B cell (primary cell): ENCODE measurements around the gene OMA1. TPM values are rescaled to one million over a fixed set of nuclear protein-coding genes. Genes with fewer than 3 reads are reported as not detected.

Experiments
- ATAC-seq: fragments of 200-7000 bp; cut with Tn5 transposase; one replicate; pipeline ENCODE4 v1.10.0; 2021; ENCODE audit warnings: low read depth, mild to moderate bottlenecking, moderate number of reproducible peaks, moderate library complexity
- CTCF ChIA-PET: fragments of 350-600 bp; sonication (Branson Sonifier 250); formaldehyde crosslinking; loops from one replicate; lab custom pipeline; 2021; ENCODE audit warnings: antibody characterized with exemption, inconsistent platforms; lab: Charles Lee
- POLR2A ChIA-PET: fragments of 350-600 bp; sonication (Branson Sonifier 250); formaldehyde crosslinking; loops from one replicate; lab custom pipeline; 2021; ENCODE audit warnings: antibody characterized with exemption; lab: Charles Lee
- DNase-seq: peaks from one replicate; pipeline ENCODE4 v3.0.0; 2013
- H2AFZ ChIP-seq: 2 replicates; pipeline ENCODE4 v1.6.1; 2012; ENCODE audit warnings: mild to moderate bottlenecking, low read depth, low read length; ENCODE audit not compliant: insufficient read depth, poor library complexity, severe bottlenecking
- H3K27ac ChIP-seq, 2 donors: 1 replicate in 1 of 2; 2 replicates in 1 of 2; pipeline ENCODE4 v1.5.1; 2012 to 2013; ENCODE audit warnings: low read length in 2 of 2, mild to moderate bottlenecking in 2 of 2, moderate library complexity in 1 of 2
- H3K27me3 ChIP-seq, 4 experiments: fragments of 200-600 bp in 1 of 4; sonication (generic) in 1 of 4; replicated peaks in 1 of 4; 1 replicate in 2 of 4; 2 replicates in 2 of 4; pipeline versions ENCODE4 v1.6.1 to v1.7.0; 2013 to 2016; ENCODE audit warnings: low read length in 3 of 4, mild to moderate bottlenecking in 2 of 4, mixed read lengths in 1 of 4, moderate library complexity in 1 of 4; ENCODE audit not compliant: insufficient read depth in 4 of 4, control insufficient read depth in 3 of 4; ENCODE audit errors: control extremely low read depth in 1 of 4
- H3K36me3 ChIP-seq, 2 experiments: replicated peaks in 1 of 2; 1 replicate in 1 of 2; 2 replicates in 1 of 2; pipeline versions ENCODE4 v1.6.1 to v1.7.1; 2013; ENCODE audit warnings: low read length in 1 of 2; ENCODE audit not compliant: insufficient read depth in 2 of 2, control insufficient read depth in 1 of 2; ENCODE audit errors: control extremely low read depth in 1 of 2, extremely low read depth in 1 of 2
- H3K4me1 ChIP-seq, 2 donors: fragments of 200-600 bp in 1 of 2; sonication (generic) in 1 of 2; 1 replicate in 1 of 2; 2 replicates in 1 of 2; pipeline versions ENCODE4 v1.5.1 to v1.6.1; 2013 to 2017; ENCODE audit warnings: low read length in 2 of 2; ENCODE audit not compliant: control insufficient read depth in 2 of 2, insufficient read depth in 2 of 2
- H3K4me2 ChIP-seq: replicated peaks from 2 replicates; pipeline ENCODE3; 2012; ENCODE audit warnings: mild to moderate bottlenecking, low read depth, low read length; ENCODE audit not compliant: poor library complexity, severe bottlenecking
- H3K4me3 ChIP-seq, 5 experiments: fragments of 200-600 bp in 1 of 5; sonication (generic) in 1 of 5; 1 replicate in 3 of 5; 2 replicates in 2 of 5; pipeline versions ENCODE4 v1.5.1 to v1.7.0; 2011 to 2016; ENCODE audit warnings: low read length in 4 of 5, mild to moderate bottlenecking in 4 of 5, low read depth in 2 of 5, control low read depth in 1 of 5, moderate library complexity in 1 of 5; ENCODE audit not compliant: insufficient read depth in 1 of 5; ENCODE audit errors: control extremely low read depth in 1 of 5, extremely low read depth in 1 of 5
- H3K79me2 ChIP-seq: fragments of 200-600 bp; sonication (generic); one replicate; pipeline ENCODE4 v1.6.0; 2016; ENCODE audit warnings: low read length; ENCODE audit not compliant: control insufficient read depth, insufficient read depth
- H3K9ac ChIP-seq: fragments of 200-600 bp; sonication (generic); 2 replicates; pipeline ENCODE4 v1.6.1; 2017; ENCODE audit warnings: mild to moderate bottlenecking, low read length, moderate library complexity
- H3K9me3 ChIP-seq, 3 donors: one replicate each; pipeline versions ENCODE4 v1.6.1 to v1.7.1; 2013; ENCODE audit warnings: low read length in 2 of 3; ENCODE audit not compliant: control insufficient read depth in 2 of 3, insufficient read depth in 1 of 3; ENCODE audit errors: control extremely low read depth in 1 of 3
- H4K20me1 ChIP-seq: 2 replicates; pipeline ENCODE4 v1.6.0; 2012; ENCODE audit warnings: mild to moderate bottlenecking, low read length; ENCODE audit not compliant: insufficient read depth, control insufficient read depth, poor library complexity, severe bottlenecking
- H3K27ac Mint-ChIP-seq: one replicate; pipeline ENCODE4 v1.8.0; 2021; ENCODE audit warnings: mixed read lengths
- H3K27me3 Mint-ChIP-seq: one replicate; pipeline ENCODE4 v1.8.0; 2021; ENCODE audit warnings: mixed read lengths
- H3K4me1 Mint-ChIP-seq: one replicate; pipeline ENCODE4 v1.8.0; 2021; ENCODE audit warnings: mixed read lengths
- H3K4me3 Mint-ChIP-seq: one replicate; pipeline ENCODE4 v1.8.0; 2021; ENCODE audit warnings: mixed read lengths
- H3K9me3 Mint-ChIP-seq: one replicate; pipeline ENCODE4 v1.8.0; 2022; ENCODE audit warnings: mixed read lengths; ENCODE audit not compliant: insufficient read depth
- CTCF ChIP-seq: fragments of 200-600 bp; IDR thresholded peaks from one replicate; pipeline ENCODE4 v1.8.0; 2022; ENCODE audit warnings: antibody characterized with exemption, mild to moderate bottlenecking
- EZH2 ChIP-seq: IDR thresholded peaks from 2 replicates; pipeline ENCODE4 v1.6.1; 2012; ENCODE audit warnings: borderline replicate concordance, low read depth, mild to moderate bottlenecking, moderate library complexity, low read length; ENCODE audit not compliant: insufficient read depth, poor library complexity, severe bottlenecking
- WGBS: methylation state at CpG from one replicate; pipeline ENCODE4 v1.1.5; 2013; ENCODE audit warnings: missing lambda C conversion rate; ENCODE audit not compliant: insufficient coverage; 5-methylcytosine and 5-hydroxymethylcytosine counted together
- intact Hi-C: fragments of 100-400 bp; cut with micrococcal nuclease; formaldehyde crosslinking; loops from one replicate; pipeline ENCODE4 v1.10.0; 2022
- polyA plus RNA-seq: library from polyadenylated mRNA; depleted of rRNA; stranded (reverse); fragments of >200 nt; gene quantifications from 2 replicates; pipeline ENCODE4 v1.2.3, GENCODE V29; 2012
- total RNA-seq, 2 donors: library from RNA; stranded (reverse); fragments of 120-200 nt in 1 of 2; gene quantifications; 1 replicate in 1 of 2; 2 replicates in 1 of 2; pipeline versions ENCODE4 v1.2.3 to v1.2.4, GENCODE V29; 2013 to 2022

Gene OMA1
- total and polyA plus RNA-seq, 2 donors (not counting 1 experiment from before 2014, with no cell fraction given) = 22.8 to 67.5 TPM

GRCh38 chr1:58524353-58524945, 22.1 kb downstream of the OMA1 start:
- intact Hi-C loops = no loop called here
- DNase-seq (no peak), ATAC-seq (no peak)
- 80% methylated on average over 2 of the region's 3 CpGs for WGBS
- H3K4me1 Mint-ChIP-seq = no peaks in the 10 kb centered on the region
- H3K79me2 ChIP-seq = no peaks in the 10 kb centered on the region
- peaks cover 7 to 17% of the 10 kb centered on the region in 2 experiments for H3K36me3 ChIP-seq
- ChIA-PET POLR2A (no interaction called here), CTCF (interaction anchor here (1.1 to 1.8 kb wide), 3 partner anchors 9 to 128 kb away, joined by 3 to 9 read pairs (median 6); no protein-coding TSS in a partner anchor)
- H4K20me1 ChIP-seq = no peaks in the 10 kb centered on the region
- H3K4me1 ChIP-seq = no peaks in the 10 kb centered on the region
- no peak overlapping the region for H3K4me3 Mint-ChIP-seq
- H3K9me3 Mint-ChIP-seq = no peaks in the 10 kb centered on the region
- H3K4me2 ChIP-seq = no peak overlapping the region
- TF ChIP-seq EZH2 = no peak
- TF ChIP-seq CTCF = no peak
- H3K27ac Mint-ChIP-seq = no peak overlapping the region
- no peaks in the 10 kb centered on the region for H3K27me3 ChIP-seq
- H3K27me3 Mint-ChIP-seq = no peaks in the 10 kb centered on the region
- no peak overlapping the region for H2AFZ ChIP-seq
- H3K9ac ChIP-seq = no peak overlapping the region
- H3K27ac ChIP-seq = no peak overlapping the region
- H3K4me3 ChIP-seq = no peak overlapping the region
- H3K9me3 ChIP-seq = no peaks in the 10 kb centered on the region

GRCh38 chr1:58515794-58516401, 30.6 kb downstream of the OMA1 start:
- peak overlapping the region; percentile 41 for H2AFZ ChIP-seq
- intact Hi-C loops = loop anchor here (1.0 to 5.0 kb wide), 4 partner anchors 30 to 1431 kb away; partner anchors contain the start of gene OMA1
- H3K9ac ChIP-seq = no peak overlapping the region
- H3K27me3 ChIP-seq = no peaks in the 10 kb centered on the region
- H3K9me3 Mint-ChIP-seq = peaks cover 2% of the 10 kb centered on the region
- no peaks in the 10 kb centered on the region for H3K27me3 Mint-ChIP-seq
- DNase-seq = peak; percentile 76
- no peaks in the 10 kb centered on the region for H3K4me1 Mint-ChIP-seq
- H3K27ac ChIP-seq = peak overlapping the region in 1 of 2 donors; percentile 9
- no peaks in the 10 kb centered on the region for H3K79me2 ChIP-seq
- H3K27ac Mint-ChIP-seq = peak overlapping the region; percentile 46
- ChIA-PET CTCF (interaction anchor here (0.7 to 7.6 kb wide), 30 partner anchors 9 to 1941 kb away, joined by 3 to 103 read pairs (median 6); partner anchors contain the start of gene OMA1), POLR2A (interaction anchor here (1.2 kb wide), 1 partner anchor 31 kb away, joined by 7 read pairs; the partner anchor contains the start of gene OMA1)
- peaks cover 3 to 26% of the 10 kb centered on the region in 2 experiments for H3K36me3 ChIP-seq
- peak; percentile 51 for ATAC-seq
- no peak overlapping the region for H3K4me3 Mint-ChIP-seq
- H4K20me1 ChIP-seq = no peaks in the 10 kb centered on the region
- H3K9me3 ChIP-seq = peaks cover 0 to 1% (median 0%) of the 10 kb centered on the region in 3 donors
- TF ChIP-seq EZH2 (no peak), CTCF (peak; percentile 90)
- no peak overlapping the region for H3K4me2 ChIP-seq
- no peak overlapping the region for H3K4me3 ChIP-seq
- no peaks in the 10 kb centered on the region for H3K4me1 ChIP-seq
- WGBS = 15% methylated on average over 1 of the region's 2 CpGs
